Umbilical cord (tissue), 2 donors: ENCODE measurements around the gene B4GALNT3. TPM values are rescaled to one million over a fixed set of nuclear protein-coding genes. Genes with fewer than 3 reads are reported as not detected.
"Not testable (repeated sequence)": the region's sequence is repeated elsewhere in the genome, so short reads cannot be mapped to it uniquely, and the experiment has no call there.

Experiments used
- DNase-seq: peaks from one replicate; pipeline ENCODE4 v3.0.0-alpha.2; 2015; ENCODE audit warnings: low spot score
- total RNA-seq: library from RNA; depleted of rRNA; stranded (reverse); fragments of >200 nt; gene quantifications from one replicate; pipeline ENCODE4 v1.2.3, GENCODE V29; 2014; ENCODE audit warnings: low replicate concordance; ENCODE audit not compliant: insufficient read depth

Gene B4GALNT3
- 6.7 TPM for total RNA-seq

- DNase-seq = peak; percentile 29
These were observed at the start of gene B4GALNT3 for GRCh38 chr12:459430-460258. Gene B4GALNT3 (plus strand): TSS chr12:459939. CDS start chr12:460377, 438 bp downstream.

- no peak for DNase-seq
These were observed 44.9 kb upstream of the B4GALNT3 start for GRCh38 chr12:414859-415258.

- DNase-seq = no peak
These were observed 41.3 kb upstream of the B4GALNT3 start for GRCh38 chr12:418432-418831.

- DNase-seq = no peak
These were observed 37.2 kb upstream of the B4GALNT3 start for GRCh38 chr12:422526-422925.

- not testable (repeated sequence) for DNase-seq
These were observed 24.0 kb upstream of the B4GALNT3 start for GRCh38 chr12:435737-436136.

GRCh38 chr12:442235-442884 is 17.4 kb upstream of the B4GALNT3 start:
- DNase-seq = peak; percentile 53

GRCh38 chr12:447141-447540 is 12.6 kb upstream of the B4GALNT3 start:
- no peak for DNase-seq

GRCh38 chr12:449203-449602 is 10.5 kb upstream of the B4GALNT3 start:
- DNase-seq = no peak

- no peak for DNase-seq
These were observed 9.3 kb upstream of the B4GALNT3 start for GRCh38 chr12:450438-450837.

GRCh38 chr12:452667-453210 is 7.0 kb upstream of the B4GALNT3 start:
- no peak for DNase-seq

GRCh38 chr12:454833-455232 is 4.9 kb upstream of the B4GALNT3 start:
- no peak for DNase-seq

- DNase-seq = no peak
These were observed 3.9 kb upstream of the B4GALNT3 start for GRCh38 chr12:455821-456220.

- no peak for DNase-seq
These were observed 2.1 kb upstream of the B4GALNT3 start for GRCh38 chr12:457676-458075.

- no peak for DNase-seq
These were observed 699 bp upstream of the B4GALNT3 start for GRCh38 chr12:459050-459429.

- DNase-seq = no peak
These were observed 807 bp downstream of the B4GALNT3 start for GRCh38 chr12:460261-461230.

- DNase-seq = no peak
These were observed 1.7 kb downstream of the B4GALNT3 start for GRCh38 chr12:461425-461824.

- DNase-seq = no peak
These were observed 3.4 kb downstream of the B4GALNT3 start for GRCh38 chr12:462936-463705.

- DNase-seq = no peak
These were observed 4.9 kb downstream of the B4GALNT3 start for GRCh38 chr12:464484-465267.

GRCh38 chr12:466039-466438 is 6.3 kb downstream of the B4GALNT3 start:
- no peak for DNase-seq

GRCh38 chr12:466762-467161 is 7.0 kb downstream of the B4GALNT3 start:
- no peak for DNase-seq
